Measurements from ENCODE around the gene ARHGAP18. TPM values are rescaled to one million over a fixed set of nuclear protein-coding genes. Genes with fewer than 3 reads are reported as not detected.

The ARHGAP18 gene
- total and polyA plus RNA-seq, 2 of the 13 experiments (the other 11 are each of a cell fraction or from before 2014, with no cell fraction given), result 58.2 to 115 TPM

DNA sequence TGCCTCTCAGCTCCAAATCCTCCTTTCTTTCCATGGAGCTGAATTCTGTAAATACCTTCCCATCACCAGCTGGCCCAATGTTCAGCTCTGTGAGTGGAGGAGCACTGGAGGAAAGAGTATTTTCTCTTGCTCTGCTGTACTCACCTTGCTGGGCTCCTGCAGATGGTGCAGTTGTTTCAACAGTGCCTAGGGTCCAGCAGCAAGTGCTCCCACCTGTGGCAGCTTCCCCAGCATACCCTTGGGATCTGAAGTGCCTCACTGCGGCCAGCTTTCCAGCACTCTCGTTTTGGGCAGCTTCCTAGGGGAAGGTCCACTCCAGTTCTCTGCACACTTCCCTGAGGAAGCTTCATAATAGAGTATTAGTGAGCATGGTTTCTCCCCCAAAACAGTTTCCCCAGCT is 170.9 kb downstream of the ARHGAP18 start:
- intact Hi-C loops (cut with micrococcal nuclease; ENCODE audit: unreplicated experiment), result no loop called here
- Histone ChIP-seq H3K27ac (ENCODE audit: extremely low read length, insufficient read depth, low read length) (no peak overlapping the region), H3K9me3 (ENCODE audit: low read length) (no peaks in the 10 kb centered on the region), H3K4me3 (replicated peaks in 1 of 3; ENCODE audit: insufficient read depth in 1 of 3, low read depth in 2 of 3, low read length in 3 of 3) (no peak overlapping the region), H3K79me2 (ENCODE audit: insufficient read depth, low read length) (no peaks in the 10 kb centered on the region), H4K20me1 (ENCODE audit: insufficient read depth, low read length) (no peaks in the 10 kb centered on the region), H3K36me3 (replicated peaks in 1 of 2; ENCODE audit: control insufficient read depth in 1 of 2, insufficient read depth in 2 of 2, low read length in 2 of 2) (peaks cover 0 to 2% of the 10 kb centered on the region in 2 experiments; a peak in 1 of 5 replicates), H3K4me1 (ENCODE audit: insufficient read depth, low read length) (no peaks in the 10 kb centered on the region), H3K9ac (ENCODE audit: insufficient read depth, low read depth, low read length) (no peak overlapping the region), H2AFZ (ENCODE audit: low read length) (no peak overlapping the region), H3K4me2 (ENCODE audit: low read depth, low read length) (no peak overlapping the region), H3K27me3 (ENCODE audit: control insufficient read depth in 1 of 2, insufficient read depth in 2 of 2, low read length in 2 of 2) (no peaks in the 10 kb centered on the region)
- no TSS peak for BruUV-seq (replicated peaks)
- ChIA-PET POLR2A (no interaction called here), CTCF (ENCODE audit: low intra/inter-chr PET ratio, low total read pairs) (no interaction called here)
- ATAC-seq, result peak; percentile 57
- DNase-seq (ENCODE audit: low spot score), result no peak
- in situ Hi-C loops (cut with HindIII; ENCODE audit: extremely low pct_ligation_motif_present, low pct_unique_long_range_greater_than_20kb), result no loop called here
- TF ChIP-seq MYNN (CRISPR knock-in tag; IDR thresholded peaks at IDR 0.05; ENCODE audit: low read depth) (no peak), FOXA3 (CRISPR knock-in tag; IDR thresholded peaks at IDR 0.05) (no peak), ZNF614 (CRISPR knock-in tag; IDR thresholded peaks at IDR 0.05; ENCODE audit: borderline replicate concordance) (no peak)
- TF ChIP-seq, protein P1, sequence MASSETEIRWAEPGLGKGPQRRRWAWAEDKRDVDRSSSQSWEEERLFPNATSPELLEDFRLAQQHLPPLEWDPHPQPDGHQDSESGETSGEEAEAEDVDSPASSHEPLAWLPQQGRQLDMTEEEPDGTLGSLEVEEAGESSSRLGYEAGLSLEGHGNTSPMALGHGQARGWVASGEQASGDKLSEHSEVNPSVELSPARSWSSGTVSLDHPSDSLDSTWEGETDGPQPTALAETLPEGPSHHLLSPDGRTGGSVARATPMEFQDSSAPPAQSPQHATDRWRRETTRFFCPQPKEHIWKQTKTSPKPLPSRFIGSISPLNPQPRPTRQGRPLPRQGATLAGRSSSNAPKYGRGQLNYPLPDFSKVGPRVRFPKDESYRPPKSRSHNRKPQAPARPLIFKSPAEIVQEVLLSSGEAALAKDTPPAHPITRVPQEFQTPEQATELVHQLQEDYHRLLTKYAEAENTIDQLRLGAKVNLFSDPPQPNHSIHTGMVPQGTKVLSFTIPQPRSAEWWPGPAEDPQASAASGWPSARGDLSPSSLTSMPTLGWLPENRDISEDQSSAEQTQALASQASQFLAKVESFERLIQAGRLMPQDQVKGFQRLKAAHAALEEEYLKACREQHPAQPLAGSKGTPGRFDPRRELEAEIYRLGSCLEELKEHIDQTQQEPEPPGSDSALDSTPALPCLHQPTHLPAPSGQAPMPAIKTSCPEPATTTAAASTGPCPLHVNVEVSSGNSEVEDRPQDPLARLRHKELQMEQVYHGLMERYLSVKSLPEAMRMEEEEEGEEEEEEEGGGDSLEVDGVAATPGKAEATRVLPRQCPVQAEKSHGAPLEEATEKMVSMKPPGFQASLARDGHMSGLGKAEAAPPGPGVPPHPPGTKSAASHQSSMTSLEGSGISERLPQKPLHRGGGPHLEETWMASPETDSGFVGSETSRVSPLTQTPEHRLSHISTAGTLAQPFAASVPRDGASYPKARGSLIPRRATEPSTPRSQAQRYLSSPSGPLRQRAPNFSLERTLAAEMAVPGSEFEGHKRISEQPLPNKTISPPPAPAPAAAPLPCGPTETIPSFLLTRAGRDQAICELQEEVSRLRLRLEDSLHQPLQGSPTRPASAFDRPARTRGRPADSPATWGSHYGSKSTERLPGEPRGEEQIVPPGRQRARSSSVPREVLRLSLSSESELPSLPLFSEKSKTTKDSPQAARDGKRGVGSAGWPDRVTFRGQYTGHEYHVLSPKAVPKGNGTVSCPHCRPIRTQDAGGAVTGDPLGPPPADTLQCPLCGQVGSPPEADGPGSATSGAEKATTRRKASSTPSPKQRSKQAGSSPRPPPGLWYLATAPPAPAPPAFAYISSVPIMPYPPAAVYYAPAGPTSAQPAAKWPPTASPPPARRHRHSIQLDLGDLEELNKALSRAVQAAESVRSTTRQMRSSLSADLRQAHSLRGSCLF (CRISPR knock-in tag; IDR thresholded peaks at IDR 0.05; ENCODE audit: borderline replicate concordance), result no peak
- TF ChIP-seq, protein P2, sequence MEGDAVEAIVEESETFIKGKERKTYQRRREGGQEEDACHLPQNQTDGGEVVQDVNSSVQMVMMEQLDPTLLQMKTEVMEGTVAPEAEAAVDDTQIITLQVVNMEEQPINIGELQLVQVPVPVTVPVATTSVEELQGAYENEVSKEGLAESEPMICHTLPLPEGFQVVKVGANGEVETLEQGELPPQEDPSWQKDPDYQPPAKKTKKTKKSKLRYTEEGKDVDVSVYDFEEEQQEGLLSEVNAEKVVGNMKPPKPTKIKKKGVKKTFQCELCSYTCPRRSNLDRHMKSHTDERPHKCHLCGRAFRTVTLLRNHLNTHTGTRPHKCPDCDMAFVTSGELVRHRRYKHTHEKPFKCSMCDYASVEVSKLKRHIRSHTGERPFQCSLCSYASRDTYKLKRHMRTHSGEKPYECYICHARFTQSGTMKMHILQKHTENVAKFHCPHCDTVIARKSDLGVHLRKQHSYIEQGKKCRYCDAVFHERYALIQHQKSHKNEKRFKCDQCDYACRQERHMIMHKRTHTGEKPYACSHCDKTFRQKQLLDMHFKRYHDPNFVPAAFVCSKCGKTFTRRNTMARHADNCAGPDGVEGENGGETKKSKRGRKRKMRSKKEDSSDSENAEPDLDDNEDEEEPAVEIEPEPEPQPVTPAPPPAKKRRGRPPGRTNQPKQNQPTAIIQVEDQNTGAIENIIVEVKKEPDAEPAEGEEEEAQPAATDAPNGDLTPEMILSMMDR (CRISPR knock-in tag; IDR thresholded peaks at IDR 0.05), result 0 out of 2 replicates have a peak, but pooled peaks have one; percentile 8
- 81% methylated on average over 2 of the region's 2 CpGs for WGBS (ENCODE audit: low lambda C conversion rate)
- FAIRE-seq, result no peak
